Heart left ventricle (tissue), 13 donors: ENCODE results near the gene INSM2.

Source experiments
- CTCF ChIP-seq, 12 donors: fragments of 200-600 bp; sonication (generic) in 4 of 12; IDR thresholded peaks; one replicate each; pipeline versions ENCODE4 v1.5.0 to v1.8.0; 2018 to 2022; ENCODE audit warnings: antibody characterized with exemption in 12 of 12, mild to moderate bottlenecking in 5 of 12
- POLR2A ChIP-seq, 2 donors: fragments of 450-650 bp; IDR thresholded peaks; one replicate each; pipeline ENCODE4 v1.6.1; 2017; ENCODE audit warnings: antibody characterized with exemption in 2 of 2, mild to moderate bottlenecking in 2 of 2, moderate library complexity in 2 of 2
- donor health status: ischemic (EF 13 %, LVEDD 7.1; RV severe dilation, severe dysfunction).
- donor health status: DM: no; HTN: yes; CAD: no.
- donor health status: DM: no; HTN: no; CAD: no.
- donor health status: ischemic (EF 25% LVEDD 6.9; RV normal size, moderate dysfunction).
- donor health status: ischemic (EF 25% LVEDD 5.7; RV mildly dilated, moderate dysfunction).
- donor health status: ischemic (EF 35%, LVEDD 5.7; RV mildly dilated, moderate dysfunction).
- donor health status: nonischemic (EF 11% LVEDD 7.7; RV severe dilation, severe dysfunction).
- donor health status: DM: yes; HTN: yes; CAD: no.
- donor health status: PGD.
- donor health status: ischemic (EF 29% LVEDD 5.4; RV normal size, mild dysfunction).
- donor health status: nonischemic (EF 23%, LVEDD 6.1; RV moderate dilation, normal function).

GRCh38 chr14:35534873-35535482 lies 1.0 kb downstream of the INSM2 start:
- peak in 1 of 12 donors; percentile 8 for TF ChIP-seq CTCF (IDR thresholded peaks at IDR 0.05)
- no peak for TF ChIP-seq POLR2A (IDR thresholded peaks at IDR 0.05)
